Raji (cell line): ENCODE data around the gene KIRREL2.

Experiments
- POLR2A ChIP-seq: IDR thresholded peaks from 2 replicates; pipeline ENCODE4 v1.6.1; 2011; ENCODE audit warnings: low read depth, low read length, control low read depth; ENCODE audit not compliant: insufficient read depth

Gene KIRREL2

GRCh38 chr19:35901055-35901644, 44.4 kb downstream of the KIRREL2 start:
- TF ChIP-seq POLR2A = no peak

GRCh38 chr19:35901854-35902661, 45.3 kb downstream of the KIRREL2 start, which contains the start of gene HCST:
Gene HCST, plus strand, starts transcription at chr19:35902529. Its CDS starts 65 bp downstream, at chr19:35902594.
- peak; percentile 59 for TF ChIP-seq POLR2A

- no peak for TF ChIP-seq POLR2A
Observed at GRCh38 chr19:35902870-35903475, 46.3 kb downstream of the KIRREL2 start.

- peak; percentile 85 for TF ChIP-seq POLR2A
Observed at GRCh38 chr19:35903550-35904179, 47.0 kb downstream of the KIRREL2 start.

GRCh38 chr19:35904311-35905068, 47.8 kb downstream of the KIRREL2 start:
- TF ChIP-seq POLR2A = no peak

GRCh38 chr19:35905178-35905727, 48.5 kb downstream of the KIRREL2 start:
- no peak for TF ChIP-seq POLR2A

GRCh38 chr19:35907377-35907745, 50.6 kb downstream of the KIRREL2 start:
- no peak for TF ChIP-seq POLR2A

- TF ChIP-seq POLR2A = no peak
Observed at GRCh38 chr19:35908010-35908441, 51.3 kb downstream of the KIRREL2 start, which contains the start of gene TYROBP. Gene TYROBP, minus strand, starts transcription at chr19:35908295. Its CDS starts 67 bp downstream, at chr19:35908228.

- no peak for TF ChIP-seq POLR2A
Observed at GRCh38 chr19:35908973-35909683, 52.4 kb downstream of the KIRREL2 start.

- TF ChIP-seq POLR2A = no peak
Observed at GRCh38 chr19:35909684-35910035, 52.9 kb downstream of the KIRREL2 start.

- no peak for TF ChIP-seq POLR2A
Observed at GRCh38 chr19:35911173-35911572, 54.5 kb downstream of the KIRREL2 start.

- no peak for TF ChIP-seq POLR2A
Observed at GRCh38 chr19:35911790-35912189, 55.1 kb downstream of the KIRREL2 start.

GRCh38 chr19:35913589-35913988, 56.9 kb downstream of the KIRREL2 start:
- no peak for TF ChIP-seq POLR2A

GRCh38 chr19:35915443-35915842, 58.7 kb downstream of the KIRREL2 start:
- no peak for TF ChIP-seq POLR2A
